Measurements from ENCODE around the gene SEPTIN12. TPM values are rescaled to one million over a fixed set of nuclear protein-coding genes. Genes with fewer than 3 reads are reported as not detected.

The SEPTIN12 gene
- total RNA-seq, 4 donors from 2014 or later = not detected

GRCh38 chr16:4766875-4767628 is 21.1 kb downstream of the SEPTIN12 start, which contains the start of gene ZNF500:
Gene ZNF500 (minus strand): TSS chr16:4767162. CDS start chr16:4765978, 1,184 bp downstream.
- no peak for TF ChIP-seq CTCF (IDR thresholded peaks at IDR 0.05)
- DNase-seq (ENCODE audit: low spot score) (peak; percentile 99), ATAC-seq (ENCODE audit: low FRiP score) (peak; percentile 97)

- no peak for TF ChIP-seq CTCF (IDR thresholded peaks at IDR 0.05)
- ATAC-seq (ENCODE audit: low FRiP score) (no peak), DNase-seq (ENCODE audit: low spot score) (no peak)
These were observed 22.4 kb downstream of the SEPTIN12 start for GRCh38 chr16:4765511-4766474.

- no peak for ATAC-seq (ENCODE audit: low FRiP score)
- TF ChIP-seq CTCF (IDR thresholded peaks at IDR 0.05) = no peak
These were observed 24.4 kb downstream of the SEPTIN12 start for GRCh38 chr16:4763791-4764190.

GRCh38 chr16:4762205-4762604 is 25.9 kb downstream of the SEPTIN12 start:
- ATAC-seq (ENCODE audit: low FRiP score) (no peak), DNase-seq (ENCODE audit: low spot score) (no peak)
- no peak for TF ChIP-seq CTCF (IDR thresholded peaks at IDR 0.05)

More at GRCh38 chr16:4763791-4764190, 24.4 kb downstream of the SEPTIN12 start:
- no peak for DNase-seq (ENCODE audit: low spot score)

- TF ChIP-seq CTCF (IDR thresholded peaks at IDR 0.05) = no peak
- DNase-seq (ENCODE audit: low spot score) (no peak), ATAC-seq (ENCODE audit: low FRiP score) (no peak)
These were observed 27.8 kb downstream of the SEPTIN12 start for GRCh38 chr16:4760221-4760910.

GRCh38 chr16:4755687-4756086 is 32.5 kb downstream of the SEPTIN12 start:
- ATAC-seq (ENCODE audit: low FRiP score) (no peak), DNase-seq (ENCODE audit: low spot score) (no peak)
- TF ChIP-seq CTCF (IDR thresholded peaks at IDR 0.05) = no peak
